ENCODE data around the gene JAM3.

Gene JAM3

GRCh38 chr11:134200688-134201087 is 131.8 kb downstream of the JAM3 start:
- DNase-seq = no peak

Data from SHP77 (cell line).